DMS 273 (cell line): ENCODE results near the gene PSMD2.

Experiments used
- DNase-seq: peaks from one replicate; lab custom pipeline; 2025; ENCODE audit not compliant: unreplicated experiment; lab: John Stamatoyannopoulos, UW

The PSMD2 gene

GRCh38 chr3:184315871-184316661, 17.0 kb downstream of the PSMD2 start:
- DNase-seq: no peak

DNA sequence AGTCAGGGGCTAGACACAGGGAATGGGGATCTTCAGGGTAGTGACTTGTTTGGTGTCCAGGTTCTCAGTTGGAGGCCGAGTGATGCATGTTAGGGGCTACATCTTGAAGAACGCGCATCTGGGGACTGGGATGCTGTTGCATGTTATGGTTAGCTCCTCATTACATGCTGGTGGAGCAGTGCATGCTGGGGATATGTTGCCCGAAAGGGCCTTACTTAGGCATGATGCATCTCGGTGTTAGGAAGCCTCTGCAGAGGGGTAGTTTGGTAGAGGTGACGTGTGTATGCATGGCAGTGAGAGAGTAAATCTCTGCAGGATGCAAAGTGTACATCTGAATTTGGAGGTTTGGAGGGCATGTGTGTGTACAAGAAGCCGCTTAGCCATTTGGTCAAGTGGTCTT, 17.8 kb downstream of the PSMD2 start:
- no peak for DNase-seq

- DNase-seq: no peak
Measured at GRCh38 chr3:184317201-184317600, 18.2 kb downstream of the PSMD2 start.

GRCh38 chr3:184320104-184320445, 21.0 kb downstream of the PSMD2 start:
- DNase-seq: peak; percentile 98

- no peak for DNase-seq
Measured at GRCh38 chr3:184321666-184322065, 22.6 kb downstream of the PSMD2 start.

DNA sequence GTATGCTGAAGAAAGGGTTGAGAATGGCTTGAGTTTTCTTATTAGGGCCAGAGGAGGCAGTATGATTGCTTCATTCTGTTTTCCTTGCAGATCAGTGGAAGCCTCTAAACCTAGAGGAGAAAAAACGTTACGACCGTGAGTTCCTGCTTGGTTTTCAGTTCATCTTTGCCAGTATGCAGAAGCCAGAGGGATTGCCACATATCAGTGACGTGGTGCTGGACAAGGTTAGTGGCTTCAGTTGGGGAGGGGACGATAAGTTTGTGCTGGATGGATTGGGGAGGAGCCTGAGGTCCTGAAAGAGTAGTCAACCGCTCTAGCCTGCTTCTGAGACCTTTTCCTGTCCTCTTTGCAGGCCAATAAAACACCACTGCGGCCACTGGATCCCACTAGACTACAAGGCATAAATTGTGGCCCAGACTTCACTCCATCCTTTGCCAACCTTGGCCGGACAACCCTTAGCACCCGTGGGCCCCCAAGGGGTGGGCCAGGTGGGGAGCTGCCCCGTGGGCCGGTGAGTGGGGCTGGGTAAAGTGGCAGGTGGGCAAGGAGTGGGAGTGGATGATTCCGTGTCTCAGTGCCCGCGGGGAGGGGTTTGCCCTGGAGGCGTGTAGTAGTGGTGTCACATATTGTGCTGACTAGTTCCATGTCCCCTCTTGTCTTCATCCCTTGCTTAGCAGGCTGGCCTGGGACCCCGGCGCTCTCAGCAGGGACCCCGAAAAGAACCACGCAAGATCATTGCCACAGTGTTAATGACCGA, 23.9 kb downstream of the PSMD2 start:
- DNase-seq: no peak

DNA sequence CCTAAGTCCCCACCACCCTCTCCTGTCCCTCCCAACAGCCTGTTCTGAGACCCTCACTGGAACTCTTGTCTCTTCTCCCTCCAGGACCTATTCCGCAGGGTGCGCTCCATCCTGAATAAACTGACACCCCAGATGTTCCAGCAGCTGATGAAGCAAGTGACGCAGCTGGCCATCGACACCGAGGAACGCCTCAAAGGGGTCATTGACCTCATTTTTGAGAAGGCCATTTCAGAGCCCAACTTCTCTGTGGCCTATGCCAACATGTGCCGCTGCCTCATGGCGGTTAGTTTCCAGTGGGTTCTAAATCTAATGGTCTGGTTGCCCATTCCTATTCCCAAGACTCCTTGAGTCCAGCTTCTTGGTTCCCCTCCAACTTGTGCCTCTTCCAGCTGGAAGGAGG, 24.7 kb downstream of the PSMD2 start:
- no peak for DNase-seq

DNA sequence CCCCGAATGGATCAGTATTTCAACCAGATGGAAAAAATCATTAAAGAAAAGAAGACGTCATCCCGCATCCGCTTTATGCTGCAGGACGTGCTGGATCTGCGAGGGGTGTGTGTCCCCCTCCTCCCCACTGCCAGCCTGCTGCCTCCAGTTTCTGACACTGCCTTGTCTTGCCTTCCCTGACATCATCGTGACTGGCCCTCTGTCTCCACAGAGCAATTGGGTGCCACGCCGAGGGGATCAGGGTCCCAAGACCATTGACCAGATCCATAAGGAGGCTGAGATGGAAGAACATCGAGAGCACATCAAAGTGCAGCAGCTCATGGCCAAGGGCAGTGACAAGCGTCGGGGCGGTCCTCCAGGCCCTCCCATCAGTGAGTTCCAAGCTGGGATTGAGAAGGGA, 26.2 kb downstream of the PSMD2 start:
- DNase-seq: no peak

DNA sequence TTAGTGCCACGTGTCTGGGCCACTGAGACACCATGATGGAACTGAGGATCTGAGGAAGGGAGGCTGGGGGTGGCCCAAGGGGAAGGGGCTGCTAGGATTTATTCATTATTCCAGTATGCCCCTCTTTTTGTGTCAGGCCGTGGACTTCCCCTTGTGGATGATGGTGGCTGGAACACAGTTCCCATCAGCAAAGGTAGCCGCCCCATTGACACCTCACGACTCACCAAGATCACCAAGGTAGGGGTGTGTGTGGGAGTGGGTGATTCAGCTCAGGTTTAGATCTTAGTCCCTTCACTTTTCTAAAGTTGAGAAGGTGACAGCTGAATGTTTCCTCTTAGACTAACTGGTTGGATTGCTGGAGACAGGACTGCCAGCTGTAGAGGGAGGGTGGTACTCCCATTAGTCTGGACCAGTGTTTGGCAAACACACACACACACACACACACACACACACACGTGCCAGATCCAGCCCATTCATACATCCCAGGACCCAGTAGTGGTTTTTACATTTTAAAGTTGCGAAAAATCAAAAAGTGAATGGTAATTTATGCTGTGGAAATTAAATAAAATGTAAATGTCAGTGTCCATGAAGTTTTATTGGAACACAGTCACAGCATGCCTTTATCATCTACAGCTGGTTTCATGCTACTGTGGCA, 26.8 kb downstream of the PSMD2 start:
- DNase-seq: no peak

GRCh38 chr3:184327171-184327570, 28.1 kb downstream of the PSMD2 start:
- DNase-seq: no peak

DNA sequence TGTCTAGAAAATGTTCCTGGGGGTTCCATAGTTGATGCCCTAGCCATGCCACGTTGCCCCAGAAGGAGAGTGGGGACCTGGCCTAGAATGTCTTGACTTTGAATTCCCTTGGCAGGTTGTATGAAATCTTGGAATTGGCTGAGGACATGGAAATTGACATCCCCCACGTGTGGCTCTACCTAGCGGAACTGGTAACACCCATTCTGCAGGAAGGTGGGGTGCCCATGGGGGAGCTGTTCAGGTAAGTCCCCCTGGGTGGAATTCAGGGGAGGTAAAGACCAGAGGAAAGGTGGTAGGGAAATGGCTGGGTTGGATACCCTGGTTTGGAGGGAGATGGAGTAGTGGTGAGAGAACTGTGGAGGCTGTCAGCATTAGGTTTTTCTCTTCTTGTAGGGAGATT, 29.5 kb downstream of the PSMD2 start:
- no peak for DNase-seq

DNA sequence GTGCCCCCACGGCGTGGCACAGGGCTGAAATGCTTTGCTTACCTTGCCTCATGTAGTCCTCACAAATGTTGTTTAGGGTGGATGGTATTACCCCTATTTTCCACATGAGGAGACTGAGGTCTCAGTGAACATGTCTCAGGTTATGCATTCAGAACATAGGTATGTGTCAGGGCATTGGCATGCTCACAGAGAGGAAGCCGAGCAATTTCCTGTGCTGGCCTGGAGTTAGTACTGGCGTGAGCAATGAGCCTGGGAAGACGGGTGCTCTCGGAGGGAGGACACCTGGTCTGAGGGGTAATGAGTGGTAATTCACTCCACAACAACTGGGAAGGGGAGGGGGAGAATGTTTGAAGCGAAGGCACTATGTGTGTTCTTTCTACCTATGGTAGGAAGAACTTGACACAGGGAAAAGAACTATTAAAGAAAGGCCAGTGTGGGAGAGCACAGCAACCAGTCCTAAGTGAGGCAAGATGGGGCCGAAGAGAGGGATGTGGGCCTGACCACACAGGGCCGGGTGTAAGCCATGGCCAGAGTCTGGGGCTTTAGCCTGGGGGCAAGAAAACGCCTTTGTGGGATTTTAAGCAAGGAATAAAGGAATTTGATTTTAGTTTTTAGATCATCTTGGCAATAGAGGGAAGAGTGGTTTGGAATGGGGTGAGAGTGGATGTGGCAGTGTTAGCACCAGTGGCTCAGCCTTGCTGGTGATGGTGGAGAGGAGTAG, 33.5 kb downstream of the PSMD2 start:
- no peak for DNase-seq

DNA sequence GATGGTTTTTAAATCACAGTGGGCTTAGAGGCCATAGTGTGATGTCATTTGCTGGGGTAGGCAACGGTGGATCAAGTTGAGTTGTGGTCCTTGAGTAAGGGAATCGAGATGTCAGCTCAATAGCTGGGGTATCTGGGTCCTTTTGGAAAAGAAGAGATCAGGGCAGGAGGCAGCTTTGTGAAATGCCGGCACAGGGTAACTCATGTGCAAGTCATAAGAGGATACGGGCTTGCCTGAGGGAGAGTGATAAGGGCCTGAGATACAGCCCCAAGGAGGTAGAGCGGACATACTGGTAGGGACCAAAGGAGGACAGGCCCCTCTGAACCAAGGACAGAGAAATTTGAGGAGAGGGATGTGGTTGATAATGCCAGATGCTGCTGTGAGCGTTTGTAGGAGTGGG, 34.1 kb downstream of the PSMD2 start:
- no peak for DNase-seq

GRCh38 chr3:184333700-184334099, 34.7 kb downstream of the PSMD2 start:
- DNase-seq: no peak

DNA sequence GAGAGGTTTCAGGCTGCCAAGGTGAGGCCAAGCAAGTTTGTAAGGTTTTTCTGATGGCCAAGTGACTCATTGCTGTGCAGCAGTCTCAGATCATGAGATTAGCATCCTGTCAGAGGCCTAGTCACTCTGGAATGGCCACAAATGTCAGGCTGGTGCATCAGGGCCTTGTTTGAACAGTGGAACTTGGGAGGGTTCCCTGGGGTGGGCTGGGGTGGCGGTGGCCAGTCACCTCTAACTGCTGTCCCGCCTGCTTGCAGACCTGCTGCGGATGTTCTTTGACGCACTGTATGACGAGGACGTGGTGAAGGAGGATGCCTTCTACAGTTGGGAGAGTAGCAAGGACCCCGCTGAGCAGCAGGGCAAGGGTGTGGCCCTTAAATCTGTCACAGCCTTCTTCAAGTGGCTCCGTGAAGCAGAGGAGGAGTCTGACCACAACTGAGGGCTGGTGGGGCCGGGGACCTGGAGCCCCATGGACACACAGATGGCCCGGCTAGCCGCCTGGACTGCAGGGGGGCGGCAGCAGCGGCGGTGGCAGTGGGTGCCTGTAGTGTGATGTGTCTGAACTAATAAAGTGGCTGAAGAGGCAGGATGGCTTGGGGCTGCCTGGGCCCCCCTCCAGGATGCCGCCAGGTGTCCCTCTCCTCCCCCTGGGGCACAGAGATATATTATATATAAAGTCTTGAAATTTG, 35.6 kb downstream of the PSMD2 start:
- peak; percentile 54 for DNase-seq

GRCh38 chr3:184335291-184335660, 36.2 kb downstream of the PSMD2 start:
- peak; percentile 90 for DNase-seq

DNA sequence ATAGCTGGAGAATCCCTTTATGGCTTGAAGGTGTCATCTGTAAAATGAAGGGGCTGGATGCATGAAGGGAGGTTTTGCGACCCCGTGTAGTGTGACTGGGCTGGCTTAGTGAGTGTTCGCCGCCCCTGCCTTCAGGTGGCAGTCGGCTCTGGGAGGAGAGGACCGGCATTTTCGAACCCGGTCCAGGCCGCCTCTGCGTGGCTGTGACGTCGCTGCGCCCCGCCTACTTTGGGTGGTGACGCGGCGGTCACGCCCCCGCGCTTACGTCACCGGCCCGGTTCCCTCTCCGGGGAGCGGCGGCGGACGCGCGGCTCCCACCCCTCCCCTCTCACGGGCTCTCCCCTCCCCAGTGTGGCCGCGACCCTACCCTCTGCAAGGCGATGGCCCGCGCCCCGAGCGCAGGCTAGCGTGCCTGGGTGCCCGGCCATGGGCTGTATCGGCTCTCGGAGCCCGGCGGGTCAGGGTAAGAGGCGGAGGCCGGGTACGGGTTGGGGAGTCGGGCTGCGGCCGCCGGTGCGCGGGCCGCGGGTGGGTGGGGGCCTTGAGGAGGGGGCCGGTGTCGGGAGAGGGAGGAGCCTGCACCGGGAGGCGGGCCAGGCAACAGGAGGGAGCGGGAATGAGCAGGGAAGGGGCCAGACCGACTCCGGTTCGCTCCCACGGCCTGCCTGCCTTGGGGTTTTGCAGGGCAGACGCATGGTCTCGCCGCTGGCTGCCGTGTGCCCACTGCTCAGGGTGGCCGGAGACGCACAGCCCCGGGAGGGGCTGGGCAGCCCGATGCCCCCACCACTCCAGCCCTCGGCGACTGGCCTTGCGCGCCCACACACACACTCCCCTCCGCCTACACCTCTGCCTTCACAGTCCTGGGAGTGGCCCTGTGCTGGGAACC, 36.9 kb downstream of the PSMD2 start:
- peak; percentile 96 for DNase-seq

DNA sequence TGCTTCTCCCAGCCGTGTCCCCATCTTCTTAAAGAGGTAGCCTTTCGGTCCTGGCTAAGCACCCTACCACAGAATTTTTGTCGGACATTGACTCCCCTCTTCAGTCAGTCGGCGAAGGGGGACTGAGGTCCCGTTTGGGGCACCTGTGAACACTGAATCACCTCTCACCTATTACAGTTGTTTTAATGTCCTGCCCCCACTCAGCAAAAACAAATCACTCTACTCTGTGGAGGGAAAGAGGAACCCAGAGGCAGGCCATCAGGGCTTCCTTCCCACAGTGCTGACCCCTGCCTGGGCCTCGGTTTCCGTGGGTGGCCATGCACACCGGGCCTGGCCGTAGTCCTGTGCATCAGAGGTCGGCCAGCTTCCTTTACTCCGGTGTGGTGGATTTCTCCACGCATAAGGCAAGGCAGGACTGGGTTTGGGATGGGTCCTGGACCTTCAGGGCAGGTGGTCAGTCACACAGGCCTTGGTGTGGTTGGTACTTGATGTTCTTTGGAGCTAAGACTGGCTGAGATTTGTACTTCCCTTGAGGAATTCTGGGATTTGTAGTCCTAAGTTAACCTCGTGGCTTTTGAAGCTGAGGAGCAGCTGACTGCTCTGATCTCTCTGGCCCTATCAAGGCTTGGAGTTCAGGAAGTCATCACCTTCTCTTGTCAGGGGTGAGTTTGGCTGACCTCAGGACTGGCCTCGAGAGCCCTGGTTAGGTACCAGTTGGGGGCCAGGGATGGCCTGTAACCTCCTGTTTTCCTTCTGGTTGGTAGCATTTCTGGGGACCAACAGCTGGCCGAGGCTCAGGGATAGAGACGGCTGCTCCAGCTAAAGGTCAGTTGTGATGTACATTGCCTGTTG, 37.7 kb downstream of the PSMD2 start:
- peak; percentile 85 for DNase-seq

DNA sequence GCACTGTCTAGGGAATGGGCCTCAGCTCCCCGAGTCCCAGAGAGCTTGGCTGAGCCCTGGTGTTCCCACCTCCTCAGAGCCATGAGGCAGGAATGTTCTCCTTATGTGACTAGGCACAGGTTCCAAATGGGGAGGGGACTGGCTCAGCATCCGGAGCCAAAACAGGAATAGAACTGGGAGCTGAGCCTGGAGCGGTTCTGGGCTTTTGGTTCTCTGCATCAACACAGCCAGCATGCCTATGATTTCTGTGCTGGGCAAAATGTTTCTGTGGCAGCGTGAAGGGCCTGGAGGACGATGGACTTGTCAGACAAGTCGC, 38.3 kb downstream of the PSMD2 start, which contains the start of gene FAM131A:
Gene FAM131A (plus strand): TSS at position 202 of the 316 bp plus-strand sequence. CDS start 31 bp downstream, at position 233.
- DNase-seq: peak; percentile 68
